ENCODE results near the gene ETF1.
"Not testable (repeated sequence)": the region's sequence is repeated elsewhere in the genome, so short reads cannot be mapped to it uniquely, and the experiment has no call there.

Gene ETF1

DNA sequence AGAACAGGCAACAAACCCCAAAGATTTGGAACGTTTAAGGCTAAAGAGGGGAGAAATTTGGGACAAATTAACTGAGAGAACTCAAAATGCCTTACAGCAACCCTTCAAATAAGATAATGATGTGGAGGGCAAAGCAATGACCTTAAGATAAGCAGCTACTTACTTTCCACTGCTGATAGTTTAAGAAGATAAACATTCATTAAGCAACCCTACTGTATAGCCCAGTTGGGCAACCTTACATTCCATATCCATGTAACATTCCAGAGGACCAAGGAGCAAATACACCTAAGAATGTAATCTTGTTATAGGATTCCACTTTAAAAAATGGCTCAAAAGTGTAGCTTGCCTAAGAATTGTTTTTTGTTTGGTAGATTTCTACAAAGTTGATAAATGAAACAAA is 14.8 kb downstream of the ETF1 start:
- DNase-seq: no peak

DNA sequence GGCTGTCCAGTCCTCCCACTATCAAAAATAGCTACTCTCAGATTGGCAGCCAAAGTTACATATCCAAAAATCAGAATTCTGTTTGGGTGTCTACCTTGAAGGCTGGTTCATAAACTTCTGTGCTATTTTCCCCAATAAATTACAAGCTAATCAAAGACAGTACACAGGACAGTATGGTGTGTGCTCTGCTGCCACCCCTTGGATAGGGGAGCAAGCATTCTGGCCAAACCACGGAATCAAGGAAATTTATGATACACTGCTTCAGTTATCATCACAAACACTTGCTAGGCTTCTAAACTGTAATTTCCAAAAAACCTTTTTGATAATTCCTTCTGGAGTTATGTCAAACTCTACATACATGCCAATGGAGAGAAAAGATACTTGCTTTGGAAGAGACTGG is 15.9 kb downstream of the ETF1 start:
- DNase-seq: no peak

DNA sequence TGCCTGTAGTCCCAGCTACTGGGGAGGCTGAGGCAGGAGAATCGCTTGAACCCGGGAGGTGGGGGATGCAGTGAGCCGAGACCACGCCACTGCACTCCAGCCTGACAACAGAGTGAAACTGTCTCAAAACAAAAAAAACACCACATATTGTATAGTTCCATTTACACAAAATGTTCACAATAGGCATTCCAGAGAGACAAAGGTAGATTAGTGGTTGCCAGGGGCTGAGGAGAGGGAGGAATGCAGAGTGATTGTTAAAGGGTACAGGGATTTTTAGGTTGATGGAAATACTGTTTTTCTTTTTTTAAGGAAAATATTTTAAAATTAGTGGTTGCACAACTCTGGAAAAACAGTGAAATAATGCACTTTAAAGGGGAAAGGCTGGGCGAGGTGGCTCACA is 19.6 kb downstream of the ETF1 start:
- DNase-seq: no peak

DNA sequence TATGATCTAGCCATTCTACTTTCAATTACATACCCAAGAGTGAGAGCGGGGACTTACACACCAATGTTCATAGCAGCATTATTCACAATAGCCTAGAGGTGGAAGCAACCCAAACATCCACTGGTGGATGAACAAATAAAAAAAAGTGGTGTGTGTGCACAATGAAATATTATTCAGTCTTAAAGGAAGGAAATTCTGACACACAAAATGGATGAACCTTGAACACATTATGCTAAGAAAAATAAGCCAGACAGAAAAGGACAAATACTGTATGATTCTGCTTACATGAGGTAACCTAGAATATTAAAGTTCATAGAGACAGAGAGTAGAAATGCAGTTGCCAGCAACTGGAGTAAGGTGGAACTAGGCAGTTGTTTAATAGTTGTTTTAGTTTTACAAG is 22.1 kb downstream of the ETF1 start:
- DNase-seq: no peak

DNA sequence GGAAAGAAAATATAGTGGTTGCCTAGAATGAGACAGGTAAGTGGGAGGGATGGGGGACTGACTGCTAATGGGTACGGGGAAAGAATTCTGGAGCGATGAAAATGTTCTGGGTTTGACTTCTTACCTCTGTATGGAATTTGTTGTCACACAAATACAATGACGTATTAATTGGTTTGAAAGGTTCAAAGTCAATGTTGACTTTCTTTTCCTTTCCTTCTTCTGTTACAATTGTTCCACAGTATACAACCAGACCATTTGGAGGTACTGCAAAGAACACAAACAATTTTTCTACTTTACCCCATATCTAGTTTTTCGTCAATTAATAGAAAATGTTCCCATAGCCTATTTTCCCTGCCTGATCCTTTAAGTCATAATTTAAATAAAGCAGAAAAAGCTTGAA is 25.6 kb downstream of the ETF1 start:
- DNase-seq: no peak

DNA sequence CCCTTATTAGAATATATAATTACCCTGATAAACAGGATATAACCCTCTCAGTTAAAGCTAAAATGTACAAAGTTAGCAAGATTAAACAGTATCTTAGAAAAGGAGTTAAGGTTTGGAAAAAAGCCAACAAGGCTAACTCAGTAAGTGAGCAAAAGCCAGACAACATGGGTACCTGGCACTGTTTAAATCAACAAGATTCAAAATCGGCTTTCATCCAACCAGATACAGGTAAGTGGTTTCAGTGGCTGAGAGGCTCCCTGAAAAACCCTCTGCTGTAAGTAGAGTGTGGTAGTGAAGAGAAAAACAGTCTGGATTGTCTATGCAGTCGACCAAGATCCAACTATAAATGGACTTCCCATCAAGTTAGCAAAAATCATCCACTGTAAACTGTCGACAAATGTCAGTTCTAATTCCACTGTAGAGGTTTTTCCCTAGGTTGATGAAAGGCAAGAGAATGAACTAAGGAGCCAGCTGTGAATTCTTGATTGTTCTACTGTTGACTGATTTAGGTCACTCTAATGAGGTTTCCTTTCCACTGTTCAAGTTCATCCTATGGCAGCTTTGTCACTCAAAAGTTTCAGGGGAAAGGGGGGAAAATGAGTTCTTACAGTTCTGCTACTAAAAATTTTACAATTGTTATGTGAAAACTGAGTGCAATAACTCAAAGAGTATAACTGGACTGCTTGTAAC is 27.3 kb downstream of the ETF1 start:
- no peak for DNase-seq

DNA sequence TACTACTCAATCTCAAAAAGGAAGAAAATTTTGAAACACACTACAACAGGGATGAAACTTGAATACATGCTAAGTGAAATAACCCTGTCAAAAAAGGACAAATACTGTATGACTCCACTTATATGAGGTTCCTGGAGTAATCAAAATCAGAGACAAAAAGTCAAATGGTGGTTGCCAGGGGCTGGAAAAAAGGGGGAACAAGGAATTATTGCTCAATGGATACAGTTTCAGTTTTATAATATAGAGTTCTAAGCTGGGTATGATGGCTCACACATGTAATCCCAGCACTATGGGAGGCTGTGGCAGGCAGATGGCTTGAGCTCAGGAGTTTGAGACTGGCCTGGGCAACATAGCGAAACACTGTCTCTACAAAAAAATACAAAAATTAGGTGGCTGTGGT is 29.0 kb downstream of the ETF1 start:
- DNase-seq: no peak

DNA sequence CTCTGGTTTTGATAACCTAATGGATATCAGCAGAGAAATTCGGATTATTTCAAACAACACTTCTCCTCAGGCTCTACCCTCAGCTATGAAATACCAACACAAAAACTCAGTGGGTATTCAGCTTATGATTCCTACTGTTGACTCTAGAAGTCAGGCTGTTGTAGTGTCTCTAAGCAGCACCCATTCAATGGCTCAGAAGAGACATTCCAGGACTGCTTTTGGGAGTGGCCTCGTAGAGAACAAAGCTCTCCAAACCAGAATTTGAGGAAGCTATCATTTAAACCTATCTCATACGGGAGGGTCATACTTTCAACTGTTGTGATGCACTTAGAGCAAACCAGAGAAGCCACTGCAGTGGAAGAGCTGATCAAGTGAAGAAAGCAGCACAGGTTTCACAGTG is 34.1 kb downstream of the ETF1 start:
- no peak for DNase-seq

DNA sequence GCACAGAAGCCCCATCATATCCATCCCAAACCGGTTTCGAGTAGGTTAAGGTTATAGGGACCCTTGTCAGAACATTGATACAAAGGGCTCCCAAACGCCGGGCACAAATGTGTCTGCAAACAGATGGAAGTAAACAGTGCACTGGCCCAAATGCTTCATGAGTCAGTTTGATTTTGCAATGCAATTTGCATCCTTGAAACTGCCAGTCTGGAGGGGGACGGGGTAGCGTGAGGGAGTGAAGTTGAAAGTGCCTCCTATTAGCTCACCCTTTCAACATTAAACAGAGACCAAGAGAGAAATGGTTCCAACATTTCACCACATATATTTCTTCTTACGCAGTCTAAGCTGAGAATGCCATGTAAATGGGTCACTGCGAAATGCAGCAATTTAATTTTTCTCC is 35.6 kb downstream of the ETF1 start:
- DNase-seq: not testable (repeated sequence)

DNA sequence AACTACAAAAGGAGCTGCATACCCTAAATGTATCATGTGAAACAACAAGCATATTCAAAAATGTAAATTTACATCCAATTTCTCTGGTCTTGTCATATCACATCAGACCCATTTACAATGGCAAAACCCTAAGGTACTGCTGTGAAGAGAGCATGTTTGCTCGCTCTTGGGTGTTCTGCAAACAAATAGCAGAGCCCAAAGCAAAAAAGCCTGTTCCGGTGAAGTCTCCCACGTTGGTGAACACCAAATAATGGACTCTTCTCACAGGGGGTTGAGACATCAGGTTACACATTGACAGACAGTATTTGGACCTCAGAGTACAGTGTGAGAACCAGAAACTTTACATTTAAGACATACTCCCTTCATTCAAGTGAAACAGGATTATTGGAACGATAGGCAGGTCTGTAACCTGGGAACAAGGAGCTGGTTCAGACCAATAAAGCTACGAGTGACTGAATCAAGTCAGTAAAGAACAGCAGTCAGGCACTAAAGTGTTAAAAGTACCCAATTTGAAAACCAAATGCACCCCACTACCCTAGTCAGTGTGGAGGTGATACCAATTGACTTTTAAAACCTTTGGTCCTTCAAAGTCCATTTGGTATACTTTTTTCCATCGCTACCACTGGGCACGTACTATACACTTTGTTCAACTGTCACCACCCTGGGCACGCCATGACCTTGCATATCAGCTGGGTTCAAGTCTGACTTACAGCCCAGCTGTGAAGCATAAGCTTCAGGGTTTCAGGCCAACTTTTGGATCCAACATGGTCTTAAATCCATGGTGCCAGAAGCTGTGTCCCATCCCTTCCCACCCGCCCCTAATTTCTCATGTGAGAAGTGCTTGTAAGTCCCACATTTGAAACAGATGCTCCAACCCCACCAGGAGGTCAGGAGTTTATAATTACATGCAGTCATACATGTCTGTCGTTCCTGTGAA is 36.4 kb downstream of the ETF1 start:
- DNase-seq: no peak

DNA sequence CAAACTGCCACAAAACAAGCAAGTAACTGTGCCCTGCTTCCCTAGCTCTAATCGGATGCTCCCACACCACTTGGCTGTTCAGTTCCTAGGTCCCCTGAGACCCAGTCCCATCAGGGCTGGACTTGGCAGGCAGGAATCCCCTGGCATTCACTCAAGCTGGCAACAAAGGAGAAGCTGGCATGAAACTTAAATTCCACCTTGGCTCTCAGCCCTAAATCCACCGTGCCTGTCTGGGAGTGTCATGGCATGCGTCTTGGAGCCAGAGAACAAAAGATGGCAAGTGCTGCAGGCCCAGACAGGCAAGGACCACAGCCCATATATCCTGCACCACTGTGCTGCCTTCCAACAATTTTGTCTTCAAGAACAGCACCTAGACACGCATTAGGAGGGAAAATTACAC is 38.2 kb downstream of the ETF1 start:
- DNase-seq: peak; percentile 19

DNA sequence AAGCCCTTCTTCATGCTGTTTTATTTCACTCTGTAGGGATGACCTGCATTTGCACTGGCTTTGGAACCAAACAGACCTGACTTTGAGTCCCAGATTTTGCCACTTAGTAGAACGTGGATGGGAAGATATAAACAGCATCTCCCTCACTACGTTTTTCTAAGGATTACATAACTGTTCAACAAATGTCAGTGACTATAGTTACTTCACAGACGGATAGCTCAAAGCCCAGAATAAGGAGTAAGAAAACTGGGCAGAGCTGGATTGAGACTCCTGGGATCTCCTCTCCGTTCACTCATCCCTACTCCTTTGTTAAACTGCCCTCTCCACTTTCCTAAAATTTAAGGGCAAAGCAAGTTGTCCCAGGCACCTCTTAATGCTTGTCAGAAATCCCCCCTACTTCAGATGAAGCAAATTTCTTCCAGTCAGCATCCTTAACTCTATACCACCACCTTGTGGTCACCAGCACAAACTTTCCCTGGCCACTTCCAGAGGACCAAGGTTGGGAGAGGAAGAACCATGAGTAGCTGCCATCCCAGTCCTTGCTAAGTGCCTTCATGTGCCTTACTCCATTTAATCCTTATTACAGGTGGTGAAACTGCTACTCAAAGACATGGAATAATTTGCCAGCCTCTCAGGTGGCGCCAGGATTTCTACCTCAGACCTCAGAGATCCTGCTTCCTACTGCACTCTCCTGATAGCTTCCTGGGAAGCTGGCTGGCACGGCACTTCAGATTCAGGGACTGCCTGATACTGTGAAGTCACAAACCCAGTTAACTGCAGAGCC is 39.4 kb downstream of the ETF1 start:
- DNase-seq: peak; percentile 60

DNA sequence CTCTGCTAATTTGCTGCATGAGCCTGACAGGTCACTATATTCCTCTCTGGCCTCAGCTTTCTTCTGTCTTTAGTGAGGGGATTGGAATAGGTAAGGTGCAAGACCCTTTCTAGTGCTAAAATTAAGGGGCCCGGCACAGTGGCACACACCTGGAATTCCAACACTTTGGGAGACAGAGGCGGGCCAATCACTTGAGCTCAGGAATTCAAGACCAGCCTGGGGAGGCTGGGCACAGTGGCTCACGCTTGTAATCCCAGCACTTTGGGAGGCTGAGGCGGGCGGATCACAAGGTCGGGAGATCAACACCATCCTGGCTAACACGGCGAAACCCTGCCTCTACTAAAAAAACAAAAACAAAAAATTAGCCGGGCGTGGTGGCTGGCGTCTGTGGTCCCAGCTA is 40.5 kb downstream of the ETF1 start:
- DNase-seq: no peak

DNA sequence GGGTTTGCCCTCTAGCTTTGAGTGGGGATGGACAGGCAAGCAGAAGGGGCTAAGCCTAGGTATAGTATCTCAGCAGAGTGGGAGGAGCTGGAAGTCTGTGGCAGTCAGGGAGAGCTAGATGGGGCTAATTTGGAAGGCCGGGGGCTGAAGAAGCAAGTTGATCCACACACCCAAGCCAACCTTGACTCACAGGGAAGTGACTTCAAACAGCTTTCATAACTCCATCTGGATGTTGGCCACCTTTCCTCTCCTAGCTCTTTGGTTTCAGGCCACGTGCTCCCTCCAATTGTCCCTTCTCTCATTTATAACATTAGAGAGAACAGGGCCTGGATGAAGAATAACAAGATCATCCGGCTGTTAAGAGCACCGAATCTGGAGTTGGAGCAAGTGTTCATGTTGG is 40.9 kb downstream of the ETF1 start:
- no peak for DNase-seq

DNA sequence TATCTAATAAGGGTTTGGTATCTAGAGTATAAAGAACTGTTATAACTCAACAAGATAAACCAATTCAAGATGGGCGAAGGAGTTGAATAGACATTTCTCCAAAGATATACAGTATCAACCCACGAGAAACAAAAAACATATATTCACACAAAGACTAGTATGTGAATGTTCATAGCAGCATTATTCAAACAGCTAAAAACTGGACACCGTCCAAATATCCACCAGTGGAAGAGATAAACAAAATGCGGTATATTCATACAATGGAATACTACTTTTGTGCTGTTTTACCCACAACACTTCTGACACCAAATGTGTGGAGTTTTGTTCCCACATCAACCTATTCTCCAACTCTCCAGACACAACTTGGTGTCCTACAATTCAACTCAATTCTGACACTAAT is 44.7 kb downstream of the ETF1 start:
- no peak for DNase-seq

DNA sequence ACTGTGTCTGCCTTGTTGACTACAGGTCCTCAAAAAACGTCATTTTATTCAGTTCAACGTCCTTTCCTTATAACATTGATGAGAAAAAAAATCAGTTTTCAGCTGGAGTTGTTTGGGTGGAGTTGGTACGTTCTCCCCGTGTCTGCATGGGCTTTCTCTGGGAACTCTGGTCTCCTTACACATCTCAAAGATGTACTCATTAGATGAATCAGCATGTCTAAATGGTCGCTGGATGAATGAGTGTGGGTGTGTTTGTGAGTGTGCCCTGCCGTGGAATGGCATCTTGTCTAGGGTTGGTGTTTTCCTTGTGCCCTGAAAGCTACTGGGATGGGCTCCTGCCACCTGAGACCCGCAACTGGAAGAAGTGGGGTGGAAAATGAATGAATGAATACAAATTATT is 47.7 kb downstream of the ETF1 start:
- DNase-seq: no peak

DNA sequence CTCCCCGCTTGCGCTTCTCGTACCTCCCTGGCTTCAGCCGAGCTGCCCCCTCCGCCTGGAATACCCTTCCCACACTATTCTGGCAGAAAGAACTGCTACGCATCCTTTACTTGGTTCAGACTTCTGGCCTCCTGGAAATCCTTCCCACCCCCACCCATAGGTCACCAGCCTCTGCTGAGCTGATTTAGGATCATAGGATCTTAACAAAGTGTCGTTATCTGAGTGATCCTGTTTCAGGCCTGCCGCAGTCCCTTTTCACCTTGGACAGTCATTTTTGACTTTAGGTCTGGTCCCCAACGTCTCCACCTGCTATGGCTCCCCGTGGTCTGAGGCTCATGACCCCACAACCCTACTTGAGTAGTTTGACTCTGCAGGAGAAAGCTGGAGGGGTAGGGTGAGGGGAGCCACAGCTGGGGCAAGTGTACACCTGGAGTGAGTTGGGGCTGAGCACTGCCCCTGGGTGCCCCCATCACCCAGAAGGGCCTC is 50.4 kb downstream of the ETF1 start:
- peak; percentile 18 for DNase-seq

DNA sequence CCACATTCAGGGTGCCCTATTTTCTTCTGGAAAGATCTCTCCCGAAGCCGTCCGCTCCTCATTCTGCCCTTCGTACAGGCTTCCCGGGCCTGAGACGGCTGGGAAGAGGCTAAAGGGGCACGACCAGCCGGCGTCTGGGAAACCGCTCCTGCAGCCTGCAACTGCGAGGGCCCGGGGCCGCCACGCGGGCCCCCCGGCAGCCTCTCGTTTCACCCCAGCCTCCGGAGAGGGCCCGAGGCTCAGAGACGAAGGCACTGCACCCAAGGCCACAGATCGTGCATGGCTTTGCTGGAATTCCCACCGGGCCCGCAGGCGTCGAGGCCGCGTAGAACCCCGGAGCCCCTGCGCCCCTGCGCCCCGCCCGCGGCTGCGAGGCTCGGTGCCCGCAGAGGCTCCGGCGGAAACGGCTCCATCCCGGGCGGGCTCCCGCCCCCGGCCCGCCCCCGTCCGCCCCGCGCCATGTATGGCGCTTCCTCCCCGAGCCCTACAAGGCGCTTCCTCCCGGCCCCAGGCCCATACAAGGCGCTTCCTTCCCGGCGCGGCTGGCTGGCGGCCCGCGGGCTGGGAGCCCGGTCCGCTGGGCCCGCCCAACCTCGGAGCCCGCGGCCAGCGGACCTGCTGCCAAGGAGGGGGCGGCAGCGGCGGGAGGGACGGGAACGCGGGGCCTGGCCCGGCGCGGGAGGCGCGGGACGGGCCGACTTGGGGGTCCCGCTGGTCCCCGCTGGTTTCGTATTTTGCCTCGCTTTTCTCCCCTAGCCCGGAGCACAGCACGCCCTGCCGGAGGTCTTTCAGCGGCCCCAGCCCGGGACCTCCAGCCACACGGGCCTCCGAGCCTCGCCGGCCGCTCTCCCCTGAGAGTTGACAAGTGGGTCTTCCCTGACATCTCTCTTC is 51.1 kb downstream of the ETF1 start:
- peak; percentile 72 for DNase-seq

DNA sequence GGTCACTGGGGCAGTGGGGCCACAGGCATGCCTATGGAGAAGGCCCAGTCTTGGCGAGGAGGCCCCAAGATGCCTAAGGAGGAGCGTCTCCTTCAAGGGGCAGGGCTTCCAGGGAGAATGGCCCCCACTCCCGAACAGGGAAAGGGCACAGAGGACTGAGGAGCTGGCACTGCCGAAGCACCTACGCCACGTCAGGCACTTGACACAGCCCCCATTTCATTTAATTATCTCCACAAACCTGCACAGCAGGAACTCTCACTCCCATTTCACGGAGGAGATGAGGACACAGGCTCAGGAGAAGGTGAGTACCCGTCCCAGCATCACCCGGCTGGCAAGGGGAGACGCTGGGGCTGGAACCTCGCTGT is 51.8 kb downstream of the ETF1 start:
- no peak for DNase-seq

DNA sequence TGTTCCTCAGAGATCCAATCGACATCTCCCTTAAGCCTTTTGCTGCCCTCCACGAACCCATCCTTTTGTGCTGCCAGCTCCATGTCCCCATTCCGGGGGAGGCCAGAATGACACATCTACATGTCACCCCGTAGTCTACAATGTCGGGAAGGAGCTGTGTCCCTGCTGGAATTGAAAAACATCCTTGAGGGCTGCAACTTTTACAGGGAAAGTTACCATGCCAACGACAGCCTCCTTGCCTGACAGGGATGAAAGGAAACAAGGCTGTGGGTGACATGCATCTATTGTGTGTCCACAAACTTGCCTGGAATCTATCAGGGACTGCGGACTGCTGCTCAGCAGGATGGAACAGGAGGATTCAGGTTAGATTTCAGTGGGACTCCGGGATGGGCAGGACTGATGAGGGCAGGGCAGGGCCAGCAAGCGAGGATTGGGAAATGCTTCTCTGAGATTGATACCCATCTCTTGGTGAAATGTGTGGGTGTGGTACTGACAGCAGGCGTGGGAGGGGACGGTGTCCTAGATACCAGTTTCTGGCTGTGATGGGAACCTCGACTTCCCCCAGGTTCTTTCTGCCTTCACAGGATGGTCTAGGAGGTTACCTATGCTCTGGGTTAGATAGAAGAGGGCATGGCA is 52.3 kb downstream of the ETF1 start:
- DNase-seq: no peak

DNA sequence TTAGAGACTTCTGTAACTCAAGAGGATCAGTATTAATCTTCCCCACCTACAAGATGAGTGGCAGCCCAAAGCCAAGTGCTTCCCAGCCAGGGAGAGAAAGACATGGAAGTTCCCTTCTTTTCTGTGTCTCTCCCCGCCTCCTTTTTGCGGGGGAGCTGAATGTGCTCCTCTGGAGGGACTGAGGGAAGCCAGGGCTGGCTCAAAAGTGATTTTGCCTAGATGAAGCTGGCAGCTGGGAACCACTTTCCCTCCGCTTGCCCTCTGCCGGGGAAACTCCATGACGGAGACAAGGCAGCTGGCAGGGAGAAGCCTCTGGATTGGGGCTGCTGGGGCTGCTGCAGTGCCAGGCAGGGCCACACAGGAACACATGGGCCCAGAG is 53.4 kb downstream of the ETF1 start:
- DNase-seq: no peak

DNA sequence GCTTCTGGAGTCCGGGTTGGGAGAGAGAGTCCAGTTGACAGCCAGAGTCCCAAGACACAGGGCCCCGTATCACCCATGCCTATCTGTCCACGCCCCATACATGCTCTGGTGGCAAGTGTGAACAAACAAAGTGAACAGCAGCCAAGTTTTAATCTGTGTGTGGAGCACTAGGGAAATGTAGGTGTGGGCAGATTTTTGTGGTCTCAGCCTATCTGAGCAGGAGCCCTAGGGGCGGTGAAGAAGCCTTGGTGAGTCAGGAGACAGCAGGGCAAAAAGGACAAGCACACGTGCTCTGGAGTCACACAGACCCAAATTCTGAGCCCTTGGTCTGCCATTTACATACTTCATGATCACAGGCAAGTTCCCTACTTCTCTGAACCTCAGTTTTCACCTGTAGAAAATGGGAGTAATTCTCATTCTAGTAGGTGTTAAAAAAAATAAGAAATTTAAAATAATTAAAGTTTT is 54.5 kb downstream of the ETF1 start:
- no peak for DNase-seq
